GM13976 (cell line): ENCODE results near the gene GLRA2.

Experiments
- DNase-seq: peaks from one replicate; pipeline ENCODE4 v3.0.0; 2012; ENCODE audit warnings: low spot score
- in situ Hi-C: fragments of 300-500 bp; cut with MboI; formaldehyde crosslinking; loops from one replicate; pipeline ENCODE4 v1.12.0; 2022; ENCODE audit warnings: low sequenced_read_pairs, mixed read lengths, inconsistent platforms; ENCODE audit not compliant: unreplicated experiment
- TF ChIP-seq, protein P1 (sequence below): IDR thresholded peaks from 2 replicates; pipeline ENCODE4 v1.5.1; 2012; ENCODE audit warnings: borderline replicate concordance, mild to moderate bottlenecking; ENCODE audit not compliant: insufficient read depth; ENCODE audit errors: extremely low read depth, missing control alignments, control extremely low read depth

The GLRA2 gene

GRCh38 chrX:14776901-14777300 lies 247.6 kb downstream of the GLRA2 start:
- DNase-seq = no peak
- in situ Hi-C loops = no loop called here

DNA sequence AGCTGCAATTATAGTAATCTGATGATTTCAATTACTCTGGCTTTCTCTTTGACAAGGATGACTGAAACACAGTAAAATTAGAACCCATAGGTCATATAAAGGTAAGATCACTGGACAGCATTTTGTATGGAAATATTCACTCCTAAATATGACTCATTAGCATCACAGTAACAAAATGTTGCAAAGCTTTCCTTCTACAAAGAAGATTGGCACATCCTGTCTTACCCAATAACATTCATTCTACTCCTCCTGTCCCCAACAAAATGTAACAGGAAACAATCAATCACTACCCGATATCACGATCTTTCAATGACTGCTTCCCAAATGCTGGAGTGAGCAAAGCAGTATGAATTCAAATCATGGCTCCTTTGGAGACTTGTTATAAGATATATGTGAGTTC lies 248.2 kb downstream of the GLRA2 start:
- in situ Hi-C loops = no loop called here
- TF ChIP-seq, protein P1, sequence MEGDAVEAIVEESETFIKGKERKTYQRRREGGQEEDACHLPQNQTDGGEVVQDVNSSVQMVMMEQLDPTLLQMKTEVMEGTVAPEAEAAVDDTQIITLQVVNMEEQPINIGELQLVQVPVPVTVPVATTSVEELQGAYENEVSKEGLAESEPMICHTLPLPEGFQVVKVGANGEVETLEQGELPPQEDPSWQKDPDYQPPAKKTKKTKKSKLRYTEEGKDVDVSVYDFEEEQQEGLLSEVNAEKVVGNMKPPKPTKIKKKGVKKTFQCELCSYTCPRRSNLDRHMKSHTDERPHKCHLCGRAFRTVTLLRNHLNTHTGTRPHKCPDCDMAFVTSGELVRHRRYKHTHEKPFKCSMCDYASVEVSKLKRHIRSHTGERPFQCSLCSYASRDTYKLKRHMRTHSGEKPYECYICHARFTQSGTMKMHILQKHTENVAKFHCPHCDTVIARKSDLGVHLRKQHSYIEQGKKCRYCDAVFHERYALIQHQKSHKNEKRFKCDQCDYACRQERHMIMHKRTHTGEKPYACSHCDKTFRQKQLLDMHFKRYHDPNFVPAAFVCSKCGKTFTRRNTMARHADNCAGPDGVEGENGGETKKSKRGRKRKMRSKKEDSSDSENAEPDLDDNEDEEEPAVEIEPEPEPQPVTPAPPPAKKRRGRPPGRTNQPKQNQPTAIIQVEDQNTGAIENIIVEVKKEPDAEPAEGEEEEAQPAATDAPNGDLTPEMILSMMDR = no peak
- DNase-seq = no peak

More at GRCh38 chrX:14776901-14777300, 247.6 kb downstream of the GLRA2 start:
- TF ChIP-seq, protein P1 = no peak

GRCh38 chrX:14779580-14779979 lies 250.2 kb downstream of the GLRA2 start:
- TF ChIP-seq, protein P1 = no peak
- in situ Hi-C loops = no loop called here

More at GRCh38 chrX:14779580-14779979, 250.2 kb downstream of the GLRA2 start:
- DNase-seq = no peak
